Thymus (tissue), 11 donors: ENCODE results near the gene ASB10. TPM values are rescaled to one million over a fixed set of nuclear protein-coding genes. Genes with fewer than 3 reads are reported as not detected.

Source experiments
- DNase-seq, 9 donors: peaks; one replicate each; pipeline ENCODE4 v3.0.0-alpha.2; 2013; ENCODE audit warnings: low spot score in 9 of 9, low read depth in 6 of 9, missing footprints in 1 of 9
- H3K27ac ChIP-seq, 2 donors: one replicate each; pipeline ENCODE4 v1.5.1; 2013; ENCODE audit warnings: control low read depth in 1 of 2, low read depth in 1 of 2, low read length in 1 of 2, mild to moderate bottlenecking in 1 of 2, moderate library complexity in 1 of 2
- H3K27me3 ChIP-seq, 2 donors: one replicate each; pipeline ENCODE4 v1.5.1; 2013; ENCODE audit warnings: low read length in 1 of 2; ENCODE audit not compliant: control insufficient read depth in 2 of 2, insufficient read depth in 1 of 2
- H3K36me3 ChIP-seq, 2 donors: one replicate each; pipeline ENCODE4 v1.5.1; 2013; ENCODE audit warnings: low read length in 1 of 2, mild to moderate bottlenecking in 1 of 2, moderate library complexity in 1 of 2; ENCODE audit not compliant: control insufficient read depth in 2 of 2, insufficient read depth in 2 of 2
- H3K4me1 ChIP-seq, 2 donors: one replicate each; pipeline ENCODE4 v1.5.1; 2013; ENCODE audit warnings: low read length in 2 of 2; ENCODE audit not compliant: control insufficient read depth in 2 of 2, insufficient read depth in 2 of 2
- H3K4me3 ChIP-seq, 2 donors: one replicate each; pipeline ENCODE4 v1.5.1; 2013; ENCODE audit warnings: low read length in 2 of 2, control low read depth in 1 of 2, mild to moderate bottlenecking in 1 of 2
- H3K9me3 ChIP-seq, 2 donors: one replicate each; pipeline ENCODE4 v1.5.1; 2013; ENCODE audit warnings: low read length in 1 of 2, mild to moderate bottlenecking in 1 of 2; ENCODE audit not compliant: control insufficient read depth in 2 of 2, insufficient read depth in 1 of 2
- WGBS: extraction: QIAGEN DNeasy Blood & Tissue Kit; methylation state at CpG from one replicate; pipeline ENCODE4 v1.1.7; 2013; 5-methylcytosine and 5-hydroxymethylcytosine counted together
- polyA plus RNA-seq: library from polyadenylated mRNA; stranded (reverse); fragments of 200-250 nt; gene quantifications from one replicate; pipeline ENCODE4 v1.2.3, GENCODE V29; 2013
- total RNA-seq: library from RNA; stranded (reverse); fragments of 120-200 nt; gene quantifications from one replicate; pipeline ENCODE4 v1.2.4, GENCODE V29; 2013
- donor health status: healthy.

ASB10 gene
- total and polyA plus RNA-seq, 2 donors: 0.05 TPM; not detected in 1

GRCh38 chr7:151181011-151181431 is 6.0 kb downstream of the ASB10 start:
- no peak for DNase-seq
- H3K36me3 ChIP-seq: no peaks in the 10 kb centered on the region
- no peak overlapping the region for H3K4me3 ChIP-seq
- no peak overlapping the region for H3K27ac ChIP-seq
- WGBS: 94% methylated on average over 22 of the region's 22 CpGs
- no peaks in the 10 kb centered on the region for H3K4me1 ChIP-seq
- no peaks in the 10 kb centered on the region for H3K9me3 ChIP-seq
- H3K27me3 ChIP-seq: peaks cover under 1 to 28% of the 10 kb centered on the region in 2 donors

GRCh38 chr7:151179946-151180345 is 7.1 kb downstream of the ASB10 start:
- no peak for DNase-seq
- Histone ChIP-seq H3K4me1 (no peaks in the 10 kb centered on the region), H3K27ac (no peak overlapping the region), H3K4me3 (no peak overlapping the region), H3K27me3 (peaks cover 4 to 37% of the 10 kb centered on the region in 2 donors), H3K36me3 (no peaks in the 10 kb centered on the region), H3K9me3 (peaks cover 0 to 5% of the 10 kb centered on the region in 2 donors)
- 91% methylated on average over 4 of the region's 4 CpGs for WGBS

- Histone ChIP-seq H3K36me3 (no peaks in the 10 kb centered on the region), H3K4me3 (no peak overlapping the region), H3K4me1 (no peaks in the 10 kb centered on the region), H3K27me3 (peaks cover 4 to 43% of the 10 kb centered on the region in 2 donors), H3K9me3 (peaks cover 2 to 10% of the 10 kb centered on the region in 2 donors), H3K27ac (no peak overlapping the region)
- WGBS: 94% methylated on average over 8 of the region's 8 CpGs
- DNase-seq: no peak
These were observed 7.7 kb downstream of the ASB10 start for GRCh38 chr7:151179287-151179860.

- Histone ChIP-seq H3K27ac (no peak overlapping the region), H3K27me3 (peaks cover 4 to 46% of the 10 kb centered on the region in 2 donors), H3K4me3 (no peak overlapping the region), H3K9me3 (peaks cover 2 to 16% of the 10 kb centered on the region in 2 donors), H3K36me3 (no peaks in the 10 kb centered on the region), H3K4me1 (no peaks in the 10 kb centered on the region)
- WGBS: 91% methylated on average over 2 of the region's 2 CpGs
- DNase-seq: no peak
These were observed 8.2 kb downstream of the ASB10 start for GRCh38 chr7:151178831-151179230.

- H3K4me3 ChIP-seq: no peak overlapping the region
- WGBS: 94% methylated on average over 9 of the region's 9 CpGs
- no peak overlapping the region for H3K27ac ChIP-seq
- H3K36me3 ChIP-seq: no peaks in the 10 kb centered on the region
- H3K4me1 ChIP-seq: no peaks in the 10 kb centered on the region
- H3K27me3 ChIP-seq: peaks cover 4 to 52% of the 10 kb centered on the region in 2 donors
- peaks cover 4 to 22% of the 10 kb centered on the region in 2 donors for H3K9me3 ChIP-seq
- no peak for DNase-seq
These were observed 8.8 kb downstream of the ASB10 start for GRCh38 chr7:151178236-151178635.

- H3K27me3 ChIP-seq: peaks cover 5 to 61% of the 10 kb centered on the region in 2 donors
- no peak for DNase-seq
These were observed 9.7 kb downstream of the ASB10 start for GRCh38 chr7:151177310-151177709.

GRCh38 chr7:151176401-151176800 is 10.6 kb downstream of the ASB10 start:
- DNase-seq: no peak

More at GRCh38 chr7:151177310-151177709, 9.7 kb downstream of the ASB10 start:
- Histone ChIP-seq H3K27ac (no peak overlapping the region), H3K36me3 (no peaks in the 10 kb centered on the region), H3K4me1 (no peaks in the 10 kb centered on the region), H3K4me3 (no peak overlapping the region), H3K9me3 (peaks cover 4 to 31% of the 10 kb centered on the region in 2 donors)
- WGBS: 93% methylated on average over 1 of the region's 1 CpG

GRCh38 chr7:151175793-151176311 is 11.2 kb downstream of the ASB10 start:
- WGBS: 90% methylated on average over 23 of the region's 23 CpGs
- no peak for DNase-seq
- no peak overlapping the region for H3K4me3 ChIP-seq
- no peaks in the 10 kb centered on the region for H3K36me3 ChIP-seq
- peaks cover 4 to 32% of the 10 kb centered on the region in 2 donors for H3K9me3 ChIP-seq
- H3K4me1 ChIP-seq: no peaks in the 10 kb centered on the region
- H3K27ac ChIP-seq: no peak overlapping the region
- peaks cover 7 to 74% of the 10 kb centered on the region in 2 donors for H3K27me3 ChIP-seq

More at GRCh38 chr7:151176401-151176800, 10.6 kb downstream of the ASB10 start:
- no peaks in the 10 kb centered on the region for H3K4me1 ChIP-seq
- H3K27me3 ChIP-seq: peaks cover 7 to 69% of the 10 kb centered on the region in 2 donors
- WGBS: 93% methylated on average over 9 of the region's 9 CpGs
- H3K4me3 ChIP-seq: no peak overlapping the region
- H3K27ac ChIP-seq: no peak overlapping the region
- H3K9me3 ChIP-seq: peaks cover 4 to 32% of the 10 kb centered on the region in 2 donors
- H3K36me3 ChIP-seq: no peaks in the 10 kb centered on the region

- H3K27me3 ChIP-seq: peaks cover 7 to 80% of the 10 kb centered on the region in 2 donors
- 82% methylated on average over 16 of the region's 16 CpGs for WGBS
These were observed 11.8 kb downstream of the ASB10 start for GRCh38 chr7:151175047-151175792.

More at GRCh38 chr7:151175047-151175792, 11.8 kb downstream of the ASB10 start:
- no peak for DNase-seq
- Histone ChIP-seq H3K4me3 (no peak overlapping the region), H3K9me3 (peaks cover 4 to 32% of the 10 kb centered on the region in 2 donors), H3K27ac (no peak overlapping the region), H3K4me1 (no peaks in the 10 kb centered on the region), H3K36me3 (no peaks in the 10 kb centered on the region)
